HG03196 (cell line): ENCODE results near the gene CELF1.
"Not testable (repeated sequence)": the region's sequence is repeated elsewhere in the genome, so short reads cannot be mapped to it uniquely, and the experiment has no call there.

ENCODE experiments used
- ATAC-seq: cut with Tn5 transposase; IDR thresholded peaks from one replicate; pipeline ENCODE4 v1.9.1; 2021; ENCODE audit not compliant: unreplicated experiment

CELF1 gene

GRCh38 chr11:47577460-47578041 is 24.6 kb upstream of the CELF1 start:
- ATAC-seq, result no peak

DNA sequence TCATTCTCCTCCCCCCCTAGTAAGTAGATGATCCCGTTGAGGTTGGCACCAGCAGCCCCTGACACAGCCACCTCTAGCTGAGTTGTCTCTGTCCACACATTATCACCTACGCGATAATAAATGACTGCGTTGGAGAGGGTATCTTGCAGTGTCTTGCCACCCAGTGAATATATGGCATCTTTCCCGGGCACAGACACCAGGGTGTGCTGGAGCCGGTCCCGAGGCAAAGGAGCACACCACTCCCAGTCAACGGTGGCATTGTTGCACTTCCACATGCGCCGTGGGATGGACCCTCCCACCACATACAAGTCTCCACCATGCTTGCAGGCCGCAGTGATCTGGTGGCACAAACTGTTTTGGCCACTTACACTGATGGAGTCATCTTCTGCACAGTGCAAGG is 20.4 kb upstream of the CELF1 start:
- no peak for ATAC-seq

GRCh38 chr11:47572715-47573255 is 19.9 kb upstream of the CELF1 start:
- ATAC-seq, result no peak

DNA sequence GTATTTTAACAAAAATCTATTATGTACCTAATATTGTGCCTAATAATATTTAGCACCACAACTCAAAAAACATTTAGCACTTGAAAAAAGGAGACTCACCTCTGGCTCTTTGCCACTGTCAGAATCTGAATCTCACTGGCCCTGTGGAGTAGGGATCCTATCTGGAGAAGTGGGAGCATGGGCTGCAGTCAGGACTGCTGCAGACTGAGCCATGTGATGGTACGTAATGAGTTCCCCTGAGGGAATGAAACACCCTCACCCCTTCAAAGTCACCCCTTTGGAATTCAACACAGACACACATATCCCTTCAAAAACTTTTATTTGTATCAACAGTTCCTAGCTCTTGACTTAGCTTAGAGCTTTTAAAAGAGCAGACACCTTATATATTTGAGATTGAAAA is 19.0 kb upstream of the CELF1 start:
- ATAC-seq, result no peak

DNA sequence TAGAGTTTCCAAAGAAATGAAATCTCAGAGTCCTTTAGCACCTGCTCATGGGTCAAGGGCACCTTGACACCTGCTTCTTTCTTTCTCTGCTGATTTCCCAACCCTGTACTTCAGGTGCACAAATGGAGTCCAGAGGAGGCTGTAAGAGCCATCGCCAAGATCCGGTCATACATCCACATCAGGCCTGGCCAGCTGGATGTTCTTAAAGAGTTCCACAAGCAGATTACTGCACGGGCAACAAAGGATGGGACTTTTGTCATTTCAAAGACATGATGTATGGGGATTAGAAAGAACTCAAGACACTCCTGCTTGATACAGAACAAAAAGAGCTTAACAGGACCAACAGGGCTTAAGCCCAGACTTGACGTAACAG is 18.4 kb upstream of the CELF1 start:
- ATAC-seq, result no peak

DNA sequence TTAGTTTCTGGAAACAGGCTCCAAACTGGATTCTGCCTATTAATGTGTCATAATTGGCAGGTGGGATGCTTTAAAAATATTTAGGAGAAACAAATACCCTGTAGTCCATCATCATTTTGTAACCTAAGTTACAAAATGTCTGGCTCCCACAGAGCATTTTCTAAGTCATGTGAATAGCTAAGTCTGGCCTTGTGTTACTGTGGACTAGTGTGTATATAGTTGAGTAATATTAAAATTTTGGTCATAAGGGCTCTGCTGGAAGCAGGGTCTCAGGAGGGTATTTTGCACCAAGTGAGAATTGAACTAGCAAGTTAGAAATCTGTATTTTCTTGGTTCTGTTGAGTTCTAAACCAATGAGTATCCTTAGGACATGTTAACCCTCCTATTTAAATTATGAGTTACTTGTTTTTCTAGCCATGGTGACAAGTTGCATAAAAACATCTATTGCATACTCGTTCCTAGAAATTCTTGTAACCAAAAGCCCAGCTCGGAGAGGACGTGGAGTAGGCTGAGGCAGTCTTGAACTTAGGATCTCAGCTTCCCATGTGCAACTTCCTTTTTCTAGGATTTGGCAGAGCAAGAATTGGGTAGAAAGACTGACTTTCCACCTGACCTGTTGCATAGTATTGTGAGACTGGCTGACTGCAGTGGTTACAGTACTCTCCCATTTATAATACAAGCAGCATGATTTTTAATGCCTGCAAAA is 17.9 kb upstream of the CELF1 start:
- no peak for ATAC-seq

DNA sequence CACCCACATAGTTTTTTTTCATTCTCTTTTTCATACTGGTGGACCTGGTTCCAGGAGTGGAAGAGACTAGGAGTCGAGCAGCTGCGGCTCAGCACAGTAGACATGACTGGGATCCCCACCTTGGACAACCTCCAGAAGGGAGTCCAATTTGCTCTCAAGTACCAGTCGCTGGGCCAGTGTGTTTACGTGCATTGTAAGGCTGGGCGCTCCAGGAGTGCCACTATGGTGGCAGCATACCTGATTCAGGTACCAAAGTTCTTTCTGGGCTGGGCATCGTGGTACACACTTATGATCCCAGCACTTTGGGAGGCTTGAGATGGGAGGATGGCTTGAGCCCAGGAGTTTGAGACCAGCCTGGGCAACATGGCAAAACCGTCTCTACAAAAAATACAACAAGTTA is 16.7 kb upstream of the CELF1 start:
- no peak for ATAC-seq

GRCh38 chr11:47566149-47566698 is 13.3 kb upstream of the CELF1 start:
- no peak for ATAC-seq

DNA sequence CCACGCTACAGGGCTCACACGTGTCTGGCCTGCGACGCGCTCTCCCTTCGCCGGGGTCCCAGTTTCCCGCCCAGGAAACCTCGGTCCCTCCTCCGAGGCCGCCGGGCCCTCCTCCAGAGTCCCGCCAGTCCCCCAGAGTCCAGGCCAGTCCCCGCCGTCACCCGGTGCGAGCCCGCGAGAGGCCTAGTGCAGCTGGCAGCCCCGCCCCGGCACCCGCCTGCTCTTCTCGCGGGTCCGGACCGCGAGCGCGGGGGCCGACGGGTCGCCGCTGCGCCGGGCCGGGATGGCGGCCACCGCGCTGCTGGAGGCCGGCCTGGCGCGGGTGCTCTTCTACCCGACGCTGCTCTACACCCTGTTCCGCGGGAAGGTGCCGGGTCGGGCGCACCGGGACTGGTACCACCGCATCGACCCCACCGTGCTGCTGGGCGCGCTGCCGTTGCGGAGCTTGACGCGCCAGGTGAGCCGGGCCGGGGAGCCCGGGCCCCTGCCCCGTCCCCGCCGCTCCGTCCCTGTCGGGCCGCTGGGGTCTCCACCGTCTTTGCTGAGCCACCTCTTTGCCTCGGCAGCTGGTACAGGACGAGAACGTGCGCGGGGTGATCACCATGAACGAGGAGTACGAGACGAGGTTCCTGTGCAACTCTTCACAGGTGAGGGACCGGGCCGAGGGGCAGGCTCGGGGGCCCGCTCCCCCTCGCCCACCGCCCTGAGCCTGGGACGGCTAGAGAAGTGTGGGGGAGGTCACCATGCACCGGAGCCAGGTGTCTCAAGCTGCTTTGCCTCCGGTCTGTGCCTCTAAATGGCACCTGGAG is 12.6 kb upstream of the CELF1 start, which contains the start of gene PTPMT1:
Gene PTPMT1, plus strand, starts transcription at position 260 of the 809 bp plus-strand sequence. Its CDS starts 24 bp downstream, at position 284.
- peak; percentile 78 for ATAC-seq

DNA sequence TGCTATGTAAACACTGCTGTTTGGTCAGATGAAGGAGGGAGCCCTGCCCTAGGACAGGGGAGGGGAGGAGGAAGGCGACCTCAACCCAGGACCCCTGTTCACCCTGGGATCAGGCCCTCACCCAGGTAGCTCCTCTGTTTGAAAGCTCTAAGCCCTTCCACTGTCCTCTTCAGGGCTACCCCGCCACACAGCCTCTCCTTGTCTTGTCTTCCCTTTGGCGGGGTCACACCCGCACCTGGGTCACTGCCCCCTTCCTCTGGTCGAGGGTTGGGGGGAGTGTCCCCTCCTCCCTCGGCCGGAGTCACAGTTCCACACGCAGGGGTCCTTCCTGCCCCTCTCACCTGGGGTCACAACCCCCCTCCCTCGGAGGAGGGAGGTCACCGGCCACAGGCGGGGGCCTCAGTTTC is 12.0 kb upstream of the CELF1 start:
- ATAC-seq, result no peak

GRCh38 chr11:47564366-47564765 is 11.4 kb upstream of the CELF1 start:
- ATAC-seq, result not testable (repeated sequence)

GRCh38 chr11:47562393-47562792 is 9.5 kb upstream of the CELF1 start:
- not testable (repeated sequence) for ATAC-seq

DNA sequence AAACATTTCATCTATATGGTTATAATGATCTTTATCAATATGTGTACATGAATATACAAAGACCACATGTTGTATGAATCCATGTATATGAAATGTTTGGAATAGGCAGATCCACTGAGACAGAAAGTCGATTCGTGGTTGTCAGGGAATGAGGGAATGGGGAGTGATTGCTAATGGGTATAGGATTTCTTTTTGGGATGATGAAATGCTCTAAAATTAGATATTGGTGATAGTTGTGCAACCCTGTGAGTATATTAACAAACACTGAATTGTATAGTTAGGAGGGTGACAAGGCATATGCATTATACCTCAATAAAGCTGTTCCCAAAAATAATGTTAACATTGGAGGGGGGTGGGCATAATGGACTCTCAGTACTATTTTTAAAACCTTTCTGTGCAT is 7.5 kb upstream of the CELF1 start:
- no peak for ATAC-seq

GRCh38 chr11:47558695-47559094 is 5.8 kb upstream of the CELF1 start:
- no peak for ATAC-seq

GRCh38 chr11:47557004-47557403 is 4.1 kb upstream of the CELF1 start:
- not testable (repeated sequence) for ATAC-seq

GRCh38 chr11:47553406-47553743 is 443 bp upstream of the CELF1 start:
- peak; percentile 23 for ATAC-seq

DNA sequence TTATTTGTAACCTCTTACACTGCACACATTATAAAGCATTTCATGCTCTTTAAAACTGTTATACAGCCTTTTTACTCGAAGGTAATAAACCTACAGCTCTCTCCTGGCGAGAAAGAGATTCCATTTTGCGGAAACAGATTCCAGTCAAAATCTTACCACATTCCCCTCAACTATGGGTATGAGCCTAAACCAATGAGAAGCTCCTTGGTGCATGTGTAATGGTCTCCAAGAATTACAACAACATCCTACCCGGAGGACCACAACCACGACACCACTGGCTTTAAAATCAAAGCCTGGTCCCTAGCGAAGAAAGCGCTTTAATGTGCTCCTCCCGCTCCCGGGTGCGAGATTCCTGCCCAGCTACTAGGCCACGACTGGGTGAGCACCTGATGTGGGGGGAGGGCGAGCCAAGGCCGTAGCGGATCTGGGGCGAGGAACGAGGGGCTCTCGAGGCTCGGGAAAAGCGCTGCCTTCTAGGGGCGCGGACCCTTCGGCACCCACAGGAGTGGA is 821 bp downstream of the CELF1 start:
- peak; percentile 8 for ATAC-seq

DNA sequence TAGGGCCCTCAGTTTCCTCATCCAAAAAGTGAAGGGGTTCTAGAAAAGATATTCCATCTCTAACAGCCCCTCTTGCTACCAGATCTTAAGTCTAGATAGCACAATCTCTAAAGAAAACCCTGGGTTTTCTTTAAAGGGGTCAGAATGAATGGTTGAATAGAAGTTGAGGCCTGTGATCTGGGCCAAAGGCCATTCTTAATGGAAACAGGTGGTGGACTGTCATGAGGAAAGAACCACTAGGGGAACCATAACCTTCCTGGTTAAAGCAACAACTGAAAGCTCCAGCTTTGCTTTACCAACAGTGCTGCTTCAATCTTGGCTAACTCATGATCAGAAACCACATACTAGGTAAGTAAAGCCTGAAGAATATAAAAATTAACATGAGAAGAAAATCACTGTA is 1.8 kb downstream of the CELF1 start:
- no peak for ATAC-seq

DNA sequence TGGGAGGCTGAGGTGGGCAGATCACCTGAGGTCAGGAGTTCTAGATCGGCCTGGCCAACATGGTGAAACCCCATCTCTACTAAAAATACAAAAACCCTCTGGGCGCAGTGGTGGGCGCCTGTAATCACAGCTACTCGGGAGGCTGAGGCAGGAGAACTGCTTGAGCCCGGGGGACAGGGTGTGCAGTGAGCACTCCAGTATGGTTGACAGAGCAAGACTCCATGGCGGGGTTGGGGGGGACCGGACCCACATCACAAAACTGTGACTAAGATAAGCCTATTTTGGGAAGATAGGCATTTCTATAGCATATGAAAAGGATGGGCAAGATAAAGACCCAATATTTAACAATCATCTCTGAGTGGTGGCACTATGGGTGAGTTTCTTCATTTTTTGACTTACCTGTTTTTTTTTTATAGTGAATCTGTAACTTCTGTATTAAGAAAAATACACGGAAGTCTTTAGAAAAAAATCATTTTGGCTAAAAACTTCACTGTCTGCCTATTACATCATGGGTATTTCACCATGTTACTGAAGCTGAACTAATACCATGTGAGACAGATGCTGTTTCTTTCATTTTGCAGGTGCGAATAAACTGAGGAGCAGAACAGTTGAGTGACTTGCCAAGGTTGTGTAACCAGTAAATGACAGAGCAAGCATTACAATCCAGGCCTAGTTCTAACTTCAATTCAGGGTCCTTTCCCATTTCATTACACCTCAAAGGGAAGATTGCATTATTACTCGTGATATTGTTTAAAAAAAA is 2.5 kb downstream of the CELF1 start:
- no peak for ATAC-seq

DNA sequence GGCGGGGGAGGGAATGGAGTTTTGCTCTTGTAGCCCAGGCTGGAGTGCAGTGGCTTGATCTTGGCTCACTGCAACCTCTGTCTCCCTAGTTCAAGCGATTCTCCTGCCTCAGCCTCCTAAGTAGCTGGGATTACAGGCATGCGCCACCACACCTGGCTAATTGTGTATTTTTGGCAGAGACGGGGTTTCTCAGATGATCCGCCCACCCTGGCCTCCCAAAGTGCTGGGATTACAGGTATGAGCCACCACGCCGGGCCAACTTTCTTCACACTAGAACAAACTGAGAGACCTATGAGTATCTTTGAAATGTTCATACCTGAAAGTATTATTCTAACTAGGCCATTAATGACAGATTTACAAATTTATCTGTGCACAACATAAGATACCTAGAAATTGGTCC is 6.7 kb downstream of the CELF1 start:
- ATAC-seq, result not testable (repeated sequence)

DNA sequence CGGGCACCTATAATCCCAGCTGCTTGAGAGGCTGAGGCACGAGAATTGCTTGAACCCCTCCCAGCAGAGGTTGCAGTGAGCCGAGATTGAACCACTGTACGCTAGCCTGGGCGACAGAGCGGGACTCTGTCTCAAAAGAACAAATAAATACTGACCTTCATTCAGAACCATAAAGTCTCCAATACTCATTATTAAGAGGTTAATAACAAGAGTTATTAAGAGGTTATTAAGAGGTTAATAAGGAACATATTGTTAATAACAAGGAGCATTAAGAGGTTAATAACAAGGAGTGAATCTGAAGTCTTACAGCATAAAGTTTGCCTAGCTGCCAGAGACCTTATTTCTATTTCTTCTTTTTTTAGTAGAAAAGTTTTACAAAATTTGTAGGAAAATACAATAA is 7.6 kb downstream of the CELF1 start:
- no peak for ATAC-seq
